ENCODE measurements around the gene CIP2A. TPM values are rescaled to one million over a fixed set of nuclear protein-coding genes. Genes with fewer than 3 reads are reported as not detected.
A peak's percentile ranks its signal among the peaks of the same experiment; 100 is the strongest.

The CIP2A gene
- total RNA-seq, 1 donor from 2014 or later: 8.6 TPM

DNA sequence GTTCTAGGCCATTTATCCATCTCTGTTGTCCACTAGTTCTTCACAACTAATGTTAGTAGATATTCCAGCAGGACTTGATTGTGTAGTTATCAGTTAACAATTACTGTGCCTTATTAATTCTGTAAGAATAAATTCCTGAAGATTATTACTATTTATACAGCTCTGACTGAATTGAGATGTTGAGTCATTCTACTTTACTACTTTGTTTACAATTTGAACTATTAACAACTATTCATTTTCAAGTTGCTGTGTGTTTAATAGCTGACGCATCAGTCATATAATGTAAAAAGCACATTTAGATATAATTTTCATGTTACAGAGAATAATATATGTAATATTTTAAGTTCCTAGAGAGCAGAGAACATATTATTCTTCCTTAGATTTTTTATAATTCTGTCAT lies 21.4 kb upstream of the CIP2A start:
- Histone ChIP-seq H3K27ac (ENCODE audit: low read depth, low read length) (no peak overlapping the region), H3K4me3 (ENCODE audit: insufficient read depth, low read depth, low read length) (no peak overlapping the region), H3K9ac (ENCODE audit: low read length) (no peak overlapping the region), H3K27me3 (ENCODE audit: insufficient read depth, low read length) (no peaks in the 10 kb centered on the region), H4K20me1 (ENCODE audit: insufficient read depth, low read length) (no peaks in the 10 kb centered on the region), H3K79me2 (ENCODE audit: insufficient read depth, low read length) (no peaks in the 10 kb centered on the region), H3K4me2 (ENCODE audit: low read length) (no peak overlapping the region), H3K36me3 (ENCODE audit: insufficient read depth, low read length) (no peaks in the 10 kb centered on the region), H3K9me3 (ENCODE audit: insufficient read depth, low read depth, low read length) (no peaks in the 10 kb centered on the region), H2AFZ (ENCODE audit: low read depth, low read length) (no peak overlapping the region), H3K4me1 (ENCODE audit: insufficient read depth, low read length) (no peaks in the 10 kb centered on the region)
- no peaks in the 10 kb centered on the region for H3K27me3 Mint-ChIP-seq (ENCODE audit: low read depth, unreplicated experiment)
- no peaks in the 10 kb centered on the region for H3K9me3 Mint-ChIP-seq (ENCODE audit: unreplicated experiment)
- no peak overlapping the region for H3K27ac Mint-ChIP-seq (ENCODE audit: unreplicated experiment)
- H3K36me3 Mint-ChIP-seq (ENCODE audit: low read depth, unreplicated experiment): no peaks in the 10 kb centered on the region
- no peak overlapping the region for H3K4me3 Mint-ChIP-seq (ENCODE audit: unreplicated experiment)
- peak; percentile 34 for FAIRE-seq
- H3K4me1 Mint-ChIP-seq (ENCODE audit: low read depth, unreplicated experiment): no peaks in the 10 kb centered on the region
- DNase-seq (ENCODE audit: low read depth): no peak
- TF ChIP-seq, protein P1, sequence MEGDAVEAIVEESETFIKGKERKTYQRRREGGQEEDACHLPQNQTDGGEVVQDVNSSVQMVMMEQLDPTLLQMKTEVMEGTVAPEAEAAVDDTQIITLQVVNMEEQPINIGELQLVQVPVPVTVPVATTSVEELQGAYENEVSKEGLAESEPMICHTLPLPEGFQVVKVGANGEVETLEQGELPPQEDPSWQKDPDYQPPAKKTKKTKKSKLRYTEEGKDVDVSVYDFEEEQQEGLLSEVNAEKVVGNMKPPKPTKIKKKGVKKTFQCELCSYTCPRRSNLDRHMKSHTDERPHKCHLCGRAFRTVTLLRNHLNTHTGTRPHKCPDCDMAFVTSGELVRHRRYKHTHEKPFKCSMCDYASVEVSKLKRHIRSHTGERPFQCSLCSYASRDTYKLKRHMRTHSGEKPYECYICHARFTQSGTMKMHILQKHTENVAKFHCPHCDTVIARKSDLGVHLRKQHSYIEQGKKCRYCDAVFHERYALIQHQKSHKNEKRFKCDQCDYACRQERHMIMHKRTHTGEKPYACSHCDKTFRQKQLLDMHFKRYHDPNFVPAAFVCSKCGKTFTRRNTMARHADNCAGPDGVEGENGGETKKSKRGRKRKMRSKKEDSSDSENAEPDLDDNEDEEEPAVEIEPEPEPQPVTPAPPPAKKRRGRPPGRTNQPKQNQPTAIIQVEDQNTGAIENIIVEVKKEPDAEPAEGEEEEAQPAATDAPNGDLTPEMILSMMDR (IDR thresholded peaks at IDR 0.05; ENCODE audit: insufficient read depth, low read depth, low read length): no peak
- TF ChIP-seq EZH2 (IDR thresholded peaks at IDR 0.05; ENCODE audit: insufficient read depth, low read length): no peak

GRCh38 chr3:108608750-108609149 lies 19.5 kb upstream of the CIP2A start:
- DNase-seq (ENCODE audit: low read depth) (no peak), FAIRE-seq (no peak)
- Histone ChIP-seq H3K27ac (ENCODE audit: low read depth, low read length) (no peak overlapping the region), H3K4me1 (ENCODE audit: insufficient read depth, low read length) (no peaks in the 10 kb centered on the region), H2AFZ (ENCODE audit: low read depth, low read length) (no peak overlapping the region), H3K36me3 (ENCODE audit: insufficient read depth, low read length) (no peaks in the 10 kb centered on the region), H3K4me2 (ENCODE audit: low read length) (no peak overlapping the region), H3K27me3 (ENCODE audit: insufficient read depth, low read length) (no peaks in the 10 kb centered on the region), H3K4me3 (ENCODE audit: insufficient read depth, low read depth, low read length) (no peak overlapping the region), H4K20me1 (ENCODE audit: insufficient read depth, low read length) (no peaks in the 10 kb centered on the region), H3K9me3 (ENCODE audit: insufficient read depth, low read depth, low read length) (no peaks in the 10 kb centered on the region), H3K79me2 (ENCODE audit: insufficient read depth, low read length) (no peaks in the 10 kb centered on the region), H3K9ac (ENCODE audit: low read length) (no peak overlapping the region)
- H3K27me3 Mint-ChIP-seq (ENCODE audit: low read depth, unreplicated experiment): no peaks in the 10 kb centered on the region
- TF ChIP-seq, protein P1 (IDR thresholded peaks at IDR 0.05; ENCODE audit: insufficient read depth, low read depth, low read length): no peak
- TF ChIP-seq EZH2 (IDR thresholded peaks at IDR 0.05; ENCODE audit: insufficient read depth, low read length): no peak
- peaks cover 3% of the 10 kb centered on the region for H3K4me1 Mint-ChIP-seq (ENCODE audit: low read depth, unreplicated experiment)
- H3K9me3 Mint-ChIP-seq (ENCODE audit: unreplicated experiment): no peaks in the 10 kb centered on the region
- H3K4me3 Mint-ChIP-seq (ENCODE audit: unreplicated experiment): no peak overlapping the region
- no peaks in the 10 kb centered on the region for H3K36me3 Mint-ChIP-seq (ENCODE audit: low read depth, unreplicated experiment)
- no peak overlapping the region for H3K27ac Mint-ChIP-seq (ENCODE audit: unreplicated experiment)

- H3K4me1 ChIP-seq (ENCODE audit: insufficient read depth, low read length): no peaks in the 10 kb centered on the region
Observed at GRCh38 chr3:108605491-108605890, 16.3 kb upstream of the CIP2A start.

More at GRCh38 chr3:108605491-108605890, 16.3 kb upstream of the CIP2A start:
- no peaks in the 10 kb centered on the region for H3K36me3 Mint-ChIP-seq (ENCODE audit: low read depth, unreplicated experiment)
- no peak for DNase-seq (ENCODE audit: low read depth)
- H3K27ac Mint-ChIP-seq (ENCODE audit: unreplicated experiment): no peak overlapping the region
- no peak overlapping the region for H3K4me3 Mint-ChIP-seq (ENCODE audit: unreplicated experiment)
- Histone ChIP-seq H3K79me2 (ENCODE audit: insufficient read depth, low read length) (no peaks in the 10 kb centered on the region), H3K4me3 (ENCODE audit: insufficient read depth, low read depth, low read length) (no peak overlapping the region), H3K9me3 (ENCODE audit: insufficient read depth, low read depth, low read length) (no peaks in the 10 kb centered on the region), H3K9ac (ENCODE audit: low read length) (no peak overlapping the region), H3K27ac (ENCODE audit: low read depth, low read length) (no peak overlapping the region), H3K27me3 (ENCODE audit: insufficient read depth, low read length) (no peaks in the 10 kb centered on the region), H3K36me3 (ENCODE audit: insufficient read depth, low read length) (no peaks in the 10 kb centered on the region), H4K20me1 (ENCODE audit: insufficient read depth, low read length) (no peaks in the 10 kb centered on the region), H2AFZ (ENCODE audit: low read depth, low read length) (no peak overlapping the region), H3K4me2 (ENCODE audit: low read length) (no peak overlapping the region)
- TF ChIP-seq EZH2 (IDR thresholded peaks at IDR 0.05; ENCODE audit: insufficient read depth, low read length): no peak
- TF ChIP-seq, protein P1 (IDR thresholded peaks at IDR 0.05; ENCODE audit: insufficient read depth, low read depth, low read length): no peak
- peaks cover 13% of the 10 kb centered on the region for H3K4me1 Mint-ChIP-seq (ENCODE audit: low read depth, unreplicated experiment)
- no peaks in the 10 kb centered on the region for H3K9me3 Mint-ChIP-seq (ENCODE audit: unreplicated experiment)
- no peaks in the 10 kb centered on the region for H3K27me3 Mint-ChIP-seq (ENCODE audit: low read depth, unreplicated experiment)
- FAIRE-seq: no peak

Data from astrocyte (in vitro differentiated cells and primary cell).